ENCODE results near the gene DLG3.
"Not testable (repeated sequence)": the region's sequence is repeated elsewhere in the genome, so short reads cannot be mapped to it uniquely, and the experiment has no call there.

DLG3 gene

DNA sequence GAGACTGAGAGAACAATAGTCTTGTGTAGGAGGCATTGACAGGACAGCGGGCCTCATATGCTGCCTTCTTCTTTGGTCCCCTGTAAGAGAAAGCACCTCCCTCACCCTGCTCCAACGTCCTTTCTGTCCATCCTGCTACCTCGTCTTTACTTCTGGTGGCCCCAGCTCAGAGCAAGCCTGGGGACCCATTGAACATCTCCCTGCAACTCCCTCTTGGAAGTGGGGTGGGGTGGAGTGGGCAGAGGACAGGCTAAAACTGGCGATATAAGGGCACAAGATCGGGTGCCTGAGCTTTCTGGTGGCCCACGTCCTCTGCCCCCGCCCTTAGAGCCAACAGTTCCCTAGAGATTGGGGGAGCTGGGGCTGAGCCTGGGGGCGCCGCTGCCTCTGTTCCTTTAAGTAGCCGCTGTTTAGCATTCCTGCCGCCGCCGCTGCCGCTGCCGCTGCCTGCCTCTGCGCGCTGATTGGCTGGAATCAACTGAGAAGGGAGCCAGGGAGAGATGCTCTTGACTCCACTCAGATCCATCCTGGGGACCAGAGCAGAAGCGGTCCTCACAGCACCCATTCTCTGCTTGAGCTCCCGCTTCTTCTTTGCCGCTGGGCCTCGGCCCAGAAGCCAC, at the start of gene DLG3:
Gene DLG3, plus strand, starts transcription at position 510 of the 620 bp plus-strand sequence. CDS start 367 bp downstream, outside the sequence.
- 0 out of 2 replicates have a peak within 1 kb of the TSS, but pooled peaks have one; percentile 16 for H3K4me3 ChIP-seq (ENCODE audit: low read depth, low read length)
- TF ChIP-seq, protein P1, sequence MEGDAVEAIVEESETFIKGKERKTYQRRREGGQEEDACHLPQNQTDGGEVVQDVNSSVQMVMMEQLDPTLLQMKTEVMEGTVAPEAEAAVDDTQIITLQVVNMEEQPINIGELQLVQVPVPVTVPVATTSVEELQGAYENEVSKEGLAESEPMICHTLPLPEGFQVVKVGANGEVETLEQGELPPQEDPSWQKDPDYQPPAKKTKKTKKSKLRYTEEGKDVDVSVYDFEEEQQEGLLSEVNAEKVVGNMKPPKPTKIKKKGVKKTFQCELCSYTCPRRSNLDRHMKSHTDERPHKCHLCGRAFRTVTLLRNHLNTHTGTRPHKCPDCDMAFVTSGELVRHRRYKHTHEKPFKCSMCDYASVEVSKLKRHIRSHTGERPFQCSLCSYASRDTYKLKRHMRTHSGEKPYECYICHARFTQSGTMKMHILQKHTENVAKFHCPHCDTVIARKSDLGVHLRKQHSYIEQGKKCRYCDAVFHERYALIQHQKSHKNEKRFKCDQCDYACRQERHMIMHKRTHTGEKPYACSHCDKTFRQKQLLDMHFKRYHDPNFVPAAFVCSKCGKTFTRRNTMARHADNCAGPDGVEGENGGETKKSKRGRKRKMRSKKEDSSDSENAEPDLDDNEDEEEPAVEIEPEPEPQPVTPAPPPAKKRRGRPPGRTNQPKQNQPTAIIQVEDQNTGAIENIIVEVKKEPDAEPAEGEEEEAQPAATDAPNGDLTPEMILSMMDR (IDR thresholded peaks at IDR 0.05; ENCODE audit: low read depth, low read length) = no peak

DNA sequence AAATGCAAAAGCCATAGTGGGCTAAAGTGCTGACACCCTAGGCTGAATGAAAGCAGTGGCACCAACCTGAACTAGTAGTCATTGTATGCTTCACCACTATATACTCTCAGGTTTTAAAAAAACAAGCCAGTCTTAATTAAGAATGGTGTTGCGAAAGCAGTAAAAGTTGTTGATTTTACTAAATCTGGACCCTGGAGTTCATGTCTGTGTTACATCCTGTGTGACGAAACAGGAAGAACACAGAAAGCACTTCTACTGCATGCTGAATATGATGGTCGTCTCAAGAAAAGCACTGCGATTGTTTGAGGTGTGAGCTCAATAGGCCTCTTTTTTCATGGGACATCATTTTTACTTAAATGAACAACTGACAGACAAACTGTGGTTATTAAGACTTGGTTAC, 45.7 kb upstream of the DLG3 start:
- H3K4me3 ChIP-seq (ENCODE audit: low read depth, low read length) = no peak overlapping the region
- TF ChIP-seq, protein P1 (IDR thresholded peaks at IDR 0.05; ENCODE audit: low read depth, low read length) = no peak

DNA sequence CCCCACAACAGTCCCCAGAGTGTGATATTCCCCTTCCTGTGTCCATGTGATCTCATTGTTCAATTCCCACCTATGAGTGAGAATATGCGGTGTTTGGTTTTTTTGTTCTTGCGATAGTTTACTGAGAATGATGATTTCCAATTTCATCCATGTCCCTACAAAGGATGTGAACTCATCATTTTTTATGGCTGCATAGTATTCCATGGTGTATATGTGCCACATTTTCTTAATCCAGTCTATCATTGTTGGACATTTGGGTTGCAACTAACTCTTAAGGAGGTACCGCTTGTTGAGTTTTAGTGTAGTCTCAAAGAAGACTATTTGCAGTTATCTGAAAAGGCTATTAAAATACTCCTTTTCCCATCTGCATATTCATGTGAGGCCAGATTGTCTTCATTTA, 44.5 kb upstream of the DLG3 start:
- not testable (repeated sequence) for H3K4me3 ChIP-seq (ENCODE audit: low read depth, low read length)

DNA sequence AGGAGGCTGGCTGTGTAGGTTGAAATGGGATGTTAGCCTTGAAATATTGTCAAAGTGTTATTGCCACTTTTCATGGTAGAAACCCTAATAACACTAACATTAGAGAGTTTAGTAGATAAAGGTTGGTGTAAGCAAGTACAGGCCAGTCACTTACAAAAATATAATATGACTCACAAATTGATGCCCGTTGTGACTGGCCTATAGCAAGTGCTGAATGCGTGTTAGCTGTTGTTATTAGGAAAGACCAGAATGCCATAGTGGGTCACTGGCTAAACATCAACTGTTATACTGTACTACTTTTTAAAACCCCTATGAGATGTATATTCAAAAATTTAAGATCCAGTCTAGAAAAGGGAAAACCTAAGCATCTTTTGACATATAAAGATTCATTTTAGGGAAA, 41.9 kb upstream of the DLG3 start:
- TF ChIP-seq, protein P1 (IDR thresholded peaks at IDR 0.05; ENCODE audit: low read depth, low read length) = no peak
- H3K4me3 ChIP-seq (ENCODE audit: low read depth, low read length) = no peak overlapping the region

DNA sequence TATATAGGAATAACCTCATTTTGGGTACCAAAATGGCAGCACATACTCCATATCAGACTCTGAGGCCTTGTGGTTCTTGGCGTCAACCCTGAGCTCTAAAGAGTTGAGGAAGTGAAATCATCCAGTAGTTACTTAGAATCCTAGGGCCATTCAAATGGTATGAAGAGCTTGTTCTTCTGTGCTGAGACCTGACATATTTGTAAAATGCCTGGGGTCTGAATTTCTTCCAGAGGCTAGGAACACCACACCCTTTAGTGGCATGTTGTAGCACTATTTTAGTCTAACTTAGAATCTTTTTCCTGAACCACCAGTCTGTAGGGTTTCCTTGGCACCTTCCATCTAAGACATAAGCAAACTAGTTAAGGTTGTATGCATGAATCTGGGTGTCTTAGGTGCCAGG, 39.6 kb upstream of the DLG3 start:
- TF ChIP-seq, protein P1 (IDR thresholded peaks at IDR 0.05; ENCODE audit: low read depth, low read length) = no peak
- no peak overlapping the region for H3K4me3 ChIP-seq (ENCODE audit: low read depth, low read length)

DNA sequence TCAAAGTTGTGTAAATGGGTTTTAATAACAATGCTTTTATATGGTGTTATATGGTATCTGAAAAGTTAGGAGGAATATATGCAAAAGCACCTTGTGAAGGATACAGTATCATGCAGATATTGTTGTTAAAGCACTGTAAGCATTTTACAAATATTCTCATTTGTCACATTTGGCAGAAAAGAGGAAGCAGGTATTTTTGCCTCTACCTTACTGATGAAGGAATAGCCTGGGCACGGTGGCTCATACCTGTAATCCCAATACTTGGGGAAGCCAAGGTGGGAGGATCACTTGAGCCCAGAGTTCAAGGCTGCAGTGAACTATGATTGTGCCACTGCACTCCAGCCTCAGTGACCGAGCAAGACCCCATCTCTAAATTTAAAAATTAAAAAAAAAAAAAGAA, 33.7 kb upstream of the DLG3 start:
- TF ChIP-seq, protein P1 (IDR thresholded peaks at IDR 0.05; ENCODE audit: low read depth, low read length) = no peak
- no peak overlapping the region for H3K4me3 ChIP-seq (ENCODE audit: low read depth, low read length)

DNA sequence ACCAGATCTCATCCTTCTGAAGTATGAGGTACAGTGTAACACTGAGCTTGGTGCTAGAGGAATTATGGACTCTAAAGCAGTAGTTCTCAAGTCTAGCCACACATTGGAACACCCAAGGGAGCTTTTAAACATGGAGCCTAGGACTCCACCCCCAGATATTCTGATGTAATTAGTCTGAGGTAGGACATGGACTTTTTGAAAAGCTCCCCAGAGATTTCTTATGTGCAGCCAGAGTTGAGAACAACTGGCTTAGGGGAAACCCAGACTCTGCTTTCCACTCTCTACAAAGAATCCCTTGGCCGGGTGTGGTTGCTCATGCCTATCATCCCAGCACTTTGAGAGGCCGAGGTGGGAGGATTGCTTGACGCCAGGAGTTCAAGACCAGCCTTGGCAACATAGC, 33.2 kb upstream of the DLG3 start:
- no peak overlapping the region for H3K4me3 ChIP-seq (ENCODE audit: low read depth, low read length)
- TF ChIP-seq, protein P1 (IDR thresholded peaks at IDR 0.05; ENCODE audit: low read depth, low read length) = no peak

DNA sequence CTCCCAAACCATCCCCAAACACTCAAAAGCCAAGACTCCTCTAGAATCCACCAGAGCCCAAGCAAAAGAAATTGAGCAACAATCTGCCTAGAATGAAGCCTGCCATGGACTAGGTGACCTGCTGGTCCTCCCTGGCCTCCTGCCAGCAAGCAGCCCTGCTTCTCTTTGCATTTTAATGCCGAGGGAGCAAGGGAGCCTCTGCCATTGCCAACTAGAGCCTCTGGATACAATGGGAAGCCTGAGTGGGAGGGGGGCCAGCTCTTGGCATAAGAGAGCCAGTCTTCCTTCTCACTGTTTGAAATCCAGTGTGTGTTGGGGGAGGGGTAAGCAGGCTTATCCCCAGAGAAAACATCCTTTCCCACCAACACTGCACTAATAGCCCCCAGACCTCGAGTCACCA, 23.0 kb upstream of the DLG3 start:
- H3K4me3 ChIP-seq (ENCODE audit: low read depth, low read length) = no peak overlapping the region
- TF ChIP-seq, protein P1 (IDR thresholded peaks at IDR 0.05; ENCODE audit: low read depth, low read length) = no peak
